NCI-H2029 treated with DMSO at 0.1 percent for 48 hours (cell line): Measurements from ENCODE around the gene SF3A1.
"Not testable (repeated sequence)": the region's sequence is repeated elsewhere in the genome, so short reads cannot be mapped to it uniquely, and the experiment has no call there.

Experiments
- DNase-seq: peaks from one replicate; lab custom pipeline; 2025; lab: John Stamatoyannopoulos, UW

The SF3A1 gene

GRCh38 chr22:30347255-30347892 lies 9.3 kb downstream of the SF3A1 start:
- DNase-seq: no peak

GRCh38 chr22:30344447-30345200 lies 12.1 kb downstream of the SF3A1 start:
- no peak for DNase-seq

GRCh38 chr22:30340911-30341685 lies 15.6 kb downstream of the SF3A1 start:
- DNase-seq: no peak

GRCh38 chr22:30338802-30339201 lies 17.9 kb downstream of the SF3A1 start:
- DNase-seq: no peak

GRCh38 chr22:30338341-30338740 lies 18.4 kb downstream of the SF3A1 start:
- DNase-seq: not testable (repeated sequence)

GRCh38 chr22:30337461-30337778 lies 19.3 kb downstream of the SF3A1 start:
- no peak for DNase-seq

- DNase-seq: no peak
These were observed 19.8 kb downstream of the SF3A1 start for GRCh38 chr22:30336752-30337460.

GRCh38 chr22:30335236-30335635 lies 21.5 kb downstream of the SF3A1 start:
- no peak for DNase-seq

- no peak for DNase-seq
These were observed 22.0 kb downstream of the SF3A1 start for GRCh38 chr22:30334646-30335045.

GRCh38 chr22:30333707-30334087 lies 23.0 kb downstream of the SF3A1 start:
- no peak for DNase-seq

- DNase-seq: no peak
These were observed 23.5 kb downstream of the SF3A1 start for GRCh38 chr22:30332994-30333706.

GRCh38 chr22:30332551-30332950 lies 24.1 kb downstream of the SF3A1 start:
- no peak for DNase-seq

GRCh38 chr22:30328466-30329049 lies 28.1 kb downstream of the SF3A1 start:
- DNase-seq: no peak

- DNase-seq: no peak
These were observed 28.8 kb downstream of the SF3A1 start for GRCh38 chr22:30327864-30328345.

- DNase-seq: peak; percentile 72
These were observed 29.9 kb downstream of the SF3A1 start, which contains the start of gene TBC1D10A for GRCh38 chr22:30326706-30327362. TBC1D10A (minus strand) TSS chr22:30326941; CDS start chr22:30326881, 60 bp downstream.

GRCh38 chr22:30326255-30326705 lies 30.4 kb downstream of the SF3A1 start:
- no peak for DNase-seq

GRCh38 chr22:30325724-30326254 lies 30.9 kb downstream of the SF3A1 start:
- no peak for DNase-seq

- DNase-seq: no peak
These were observed 31.5 kb downstream of the SF3A1 start for GRCh38 chr22:30325065-30325720.

GRCh38 chr22:30324014-30324730 lies 32.5 kb downstream of the SF3A1 start:
- DNase-seq: no peak
